Stimulated activated memory B cell treated with anti-CD40 and anti-IgM and Interleukin-4, amounts not matched to agents 10 μg/mL and 1 μg/mL and 100 μg/mL, for 72 hours (primary cell): ENCODE measurements around the gene CACNA2D2.

Experiments used
- ATAC-seq: fragments of 150-1000 bp; cut with Tn5 transposase; 2 replicates; pipeline ENCODE4 v1.10.0; 2021
- H3K27ac Mint-ChIP-seq: one replicate; pipeline ENCODE4 v1.8.0; 2022; ENCODE audit warnings: mild to moderate bottlenecking, mixed read lengths
- H3K27me3 Mint-ChIP-seq: one replicate; pipeline ENCODE4 v1.8.0; 2022; ENCODE audit warnings: mixed read lengths
- H3K36me3 Mint-ChIP-seq: one replicate; pipeline ENCODE4 v1.8.0; 2022; ENCODE audit warnings: mixed read lengths
- H3K4me1 Mint-ChIP-seq: one replicate; pipeline ENCODE4 v1.8.0; 2022; ENCODE audit warnings: mixed read lengths
- H3K4me3 Mint-ChIP-seq: one replicate; pipeline ENCODE4 v1.8.0; 2022; ENCODE audit warnings: mild to moderate bottlenecking, moderate library complexity, mixed read lengths
- H3K9me3 Mint-ChIP-seq: one replicate; pipeline ENCODE4 v1.8.0; 2022; ENCODE audit warnings: mixed read lengths

Gene CACNA2D2

GRCh38 chr3:50467919-50468318 lies 35.5 kb downstream of the CACNA2D2 start:
- Mint-ChIP-seq H3K36me3 (no peaks in the 10 kb centered on the region), H3K4me1 (peaks cover 4% of the 10 kb centered on the region), H3K4me3 (no peak overlapping the region), H3K27ac (no peak overlapping the region), H3K9me3 (no peaks in the 10 kb centered on the region), H3K27me3 (peaks cover 26% of the 10 kb centered on the region)
- ATAC-seq, result no peak

- no peak for ATAC-seq
- Mint-ChIP-seq H3K4me3 (no peak overlapping the region), H3K27ac (no peak overlapping the region), H3K9me3 (no peaks in the 10 kb centered on the region), H3K36me3 (no peaks in the 10 kb centered on the region), H3K4me1 (no peaks in the 10 kb centered on the region), H3K27me3 (peaks cover 9% of the 10 kb centered on the region)
These were observed 37.3 kb downstream of the CACNA2D2 start for GRCh38 chr3:50466177-50466576.

- no peak for ATAC-seq
- no peaks in the 10 kb centered on the region for H3K9me3 Mint-ChIP-seq
- H3K4me3 Mint-ChIP-seq, result no peak overlapping the region
- H3K4me1 Mint-ChIP-seq, result no peaks in the 10 kb centered on the region
- H3K36me3 Mint-ChIP-seq, result no peaks in the 10 kb centered on the region
- H3K27ac Mint-ChIP-seq, result no peak overlapping the region
- no peaks in the 10 kb centered on the region for H3K27me3 Mint-ChIP-seq
These were observed 38.9 kb downstream of the CACNA2D2 start for GRCh38 chr3:50464569-50464968.

- no peak overlapping the region for H3K4me3 Mint-ChIP-seq
- no peak overlapping the region for H3K27ac Mint-ChIP-seq
- H3K36me3 Mint-ChIP-seq, result no peaks in the 10 kb centered on the region
- no peaks in the 10 kb centered on the region for H3K9me3 Mint-ChIP-seq
- ATAC-seq, result no peak
- H3K27me3 Mint-ChIP-seq, result peaks cover 9% of the 10 kb centered on the region
- no peaks in the 10 kb centered on the region for H3K4me1 Mint-ChIP-seq
These were observed 43.6 kb downstream of the CACNA2D2 start for GRCh38 chr3:50459785-50460184.

GRCh38 chr3:50457988-50458387 lies 45.4 kb downstream of the CACNA2D2 start:
- Mint-ChIP-seq H3K4me1 (no peaks in the 10 kb centered on the region), H3K27me3 (peaks cover 19% of the 10 kb centered on the region), H3K9me3 (no peaks in the 10 kb centered on the region), H3K27ac (no peak overlapping the region), H3K4me3 (no peak overlapping the region), H3K36me3 (no peaks in the 10 kb centered on the region)
- no peak for ATAC-seq

- no peak for ATAC-seq
- H3K27me3 Mint-ChIP-seq, result peaks cover 39% of the 10 kb centered on the region
- H3K36me3 Mint-ChIP-seq, result no peaks in the 10 kb centered on the region
- no peaks in the 10 kb centered on the region for H3K9me3 Mint-ChIP-seq
- H3K27ac Mint-ChIP-seq, result no peak overlapping the region
- H3K4me1 Mint-ChIP-seq, result no peaks in the 10 kb centered on the region
- no peak overlapping the region for H3K4me3 Mint-ChIP-seq
These were observed 48.0 kb downstream of the CACNA2D2 start for GRCh38 chr3:50455161-50456018.

GRCh38 chr3:50454481-50455070 lies 48.9 kb downstream of the CACNA2D2 start:
- H3K27me3 Mint-ChIP-seq, result peaks cover 41% of the 10 kb centered on the region
- H3K36me3 Mint-ChIP-seq, result no peaks in the 10 kb centered on the region
- H3K4me1 Mint-ChIP-seq, result no peaks in the 10 kb centered on the region
- no peaks in the 10 kb centered on the region for H3K9me3 Mint-ChIP-seq
- ATAC-seq, result no peak
- no peak overlapping the region for H3K27ac Mint-ChIP-seq
- H3K4me3 Mint-ChIP-seq, result no peak overlapping the region

- Mint-ChIP-seq H3K27me3 (peaks cover 41% of the 10 kb centered on the region), H3K36me3 (no peaks in the 10 kb centered on the region), H3K27ac (no peak overlapping the region), H3K4me1 (no peaks in the 10 kb centered on the region), H3K9me3 (no peaks in the 10 kb centered on the region), H3K4me3 (no peak overlapping the region)
- ATAC-seq, result no peak
These were observed 49.5 kb downstream of the CACNA2D2 start for GRCh38 chr3:50453907-50454306.

GRCh38 chr3:50450209-50450921 lies 53.1 kb downstream of the CACNA2D2 start:
- Mint-ChIP-seq H3K27me3 (peaks cover 32% of the 10 kb centered on the region), H3K36me3 (no peaks in the 10 kb centered on the region), H3K4me1 (no peaks in the 10 kb centered on the region), H3K9me3 (no peaks in the 10 kb centered on the region), H3K4me3 (no peak overlapping the region), H3K27ac (no peak overlapping the region)
- ATAC-seq, result peak; percentile 37

- H3K27ac Mint-ChIP-seq, result no peak overlapping the region
- peaks cover 32% of the 10 kb centered on the region for H3K27me3 Mint-ChIP-seq
- no peak overlapping the region for H3K4me3 Mint-ChIP-seq
- H3K4me1 Mint-ChIP-seq, result no peaks in the 10 kb centered on the region
- ATAC-seq, result no peak
- H3K36me3 Mint-ChIP-seq, result no peaks in the 10 kb centered on the region
- no peaks in the 10 kb centered on the region for H3K9me3 Mint-ChIP-seq
These were observed 54.5 kb downstream of the CACNA2D2 start for GRCh38 chr3:50448752-50449539.

GRCh38 chr3:50447290-50447840 lies 56.1 kb downstream of the CACNA2D2 start:
- Mint-ChIP-seq H3K27me3 (peaks cover 19% of the 10 kb centered on the region), H3K27ac (no peak overlapping the region), H3K36me3 (no peaks in the 10 kb centered on the region), H3K4me3 (no peak overlapping the region), H3K4me1 (no peaks in the 10 kb centered on the region), H3K9me3 (no peaks in the 10 kb centered on the region)
- no peak for ATAC-seq

GRCh38 chr3:50445919-50446318 lies 57.5 kb downstream of the CACNA2D2 start:
- H3K27me3 Mint-ChIP-seq, result peaks cover 7% of the 10 kb centered on the region
- H3K4me3 Mint-ChIP-seq, result no peak overlapping the region
- no peak overlapping the region for H3K27ac Mint-ChIP-seq
- ATAC-seq, result no peak
- no peaks in the 10 kb centered on the region for H3K4me1 Mint-ChIP-seq
- H3K9me3 Mint-ChIP-seq, result no peaks in the 10 kb centered on the region
- no peaks in the 10 kb centered on the region for H3K36me3 Mint-ChIP-seq

- Mint-ChIP-seq H3K27ac (no peak overlapping the region), H3K4me3 (no peak overlapping the region), H3K9me3 (no peaks in the 10 kb centered on the region), H3K4me1 (no peaks in the 10 kb centered on the region), H3K36me3 (no peaks in the 10 kb centered on the region), H3K27me3 (no peaks in the 10 kb centered on the region)
- no peak for ATAC-seq
These were observed 58.7 kb downstream of the CACNA2D2 start for GRCh38 chr3:50444782-50445181.

- Mint-ChIP-seq H3K27ac (no peak overlapping the region), H3K9me3 (no peaks in the 10 kb centered on the region), H3K4me3 (no peak overlapping the region), H3K27me3 (no peaks in the 10 kb centered on the region), H3K36me3 (no peaks in the 10 kb centered on the region), H3K4me1 (no peaks in the 10 kb centered on the region)
- ATAC-seq, result no peak
These were observed 59.2 kb downstream of the CACNA2D2 start for GRCh38 chr3:50444213-50444612.
